GM12874 (cell line): ENCODE measurements around the gene PLA2G15.

ENCODE experiments used
- CTCF ChIP-seq: IDR thresholded peaks from 2 replicates; pipeline ENCODE4 v1.5.1; 2011; ENCODE audit warnings: low read depth, mild to moderate bottlenecking, control low read depth, low read length, moderate library complexity; ENCODE audit not compliant: insufficient read depth

PLA2G15 gene

GRCh38 chr16:68267612-68268405, 22.6 kb downstream of the PLA2G15 start:
- no peak for TF ChIP-seq CTCF

- TF ChIP-seq CTCF = no peak
Observed at GRCh38 chr16:68269793-68270192, 24.6 kb downstream of the PLA2G15 start.

GRCh38 chr16:68270353-68270752, 25.2 kb downstream of the PLA2G15 start:
- TF ChIP-seq CTCF = no peak

- TF ChIP-seq CTCF = no peak
Observed at GRCh38 chr16:68272507-68273209, 27.5 kb downstream of the PLA2G15 start.

- TF ChIP-seq CTCF = no peak
Observed at GRCh38 chr16:68273459-68273858, 28.3 kb downstream of the PLA2G15 start.

GRCh38 chr16:68273896-68274295, 28.7 kb downstream of the PLA2G15 start:
- no peak for TF ChIP-seq CTCF

GRCh38 chr16:68274441-68274840, 29.3 kb downstream of the PLA2G15 start:
- TF ChIP-seq CTCF = no peak
